Large intestine (tissue), 3 donors: ENCODE measurements around the gene NRF1. TPM values are rescaled to one million over a fixed set of nuclear protein-coding genes. Genes with fewer than 3 reads are reported as not detected.

Experiments
- DNase-seq, 2 donors: peaks; one replicate each; pipeline versions ENCODE4 v3.0.0 to v3.0.0-alpha.2; 2013
- H3K27ac ChIP-seq: one replicate; pipeline ENCODE4 v1.5.1; 2013; ENCODE audit warnings: low read length
- H3K27me3 ChIP-seq: 2 replicates; pipeline ENCODE4 v1.6.1; 2013; ENCODE audit warnings: low read length; ENCODE audit not compliant: control insufficient read depth, insufficient read depth
- H3K36me3 ChIP-seq: 2 replicates; pipeline ENCODE4 v1.6.1; 2013; ENCODE audit warnings: low read length; ENCODE audit not compliant: control insufficient read depth, insufficient read depth
- H3K4me1 ChIP-seq: one replicate; pipeline ENCODE4 v1.6.1; 2013; ENCODE audit warnings: low read length; ENCODE audit not compliant: control insufficient read depth, insufficient read depth
- H3K4me3 ChIP-seq: one replicate; pipeline ENCODE4 v1.5.1; 2013; ENCODE audit warnings: low read length
- H3K9me3 ChIP-seq: one replicate; pipeline ENCODE4 v1.6.1; 2013; ENCODE audit warnings: mild to moderate bottlenecking, low read depth, low read length, moderate library complexity; ENCODE audit not compliant: control insufficient read depth
- WGBS: methylation state at CpG from one replicate; pipeline ENCODE4 v1.1.5; 2013; ENCODE audit warnings: low lambda C conversion rate; ENCODE audit not compliant: insufficient coverage; 5-methylcytosine and 5-hydroxymethylcytosine counted together
- polyA plus RNA-seq: library from polyadenylated mRNA; unstranded; fragments of 120-200 nt; gene quantifications from one replicate; pipeline ENCODE4 v1.2.1, GENCODE V29; 2013

The NRF1 gene
- polyA plus RNA-seq, 1 donor = 17.4 TPM

DNA sequence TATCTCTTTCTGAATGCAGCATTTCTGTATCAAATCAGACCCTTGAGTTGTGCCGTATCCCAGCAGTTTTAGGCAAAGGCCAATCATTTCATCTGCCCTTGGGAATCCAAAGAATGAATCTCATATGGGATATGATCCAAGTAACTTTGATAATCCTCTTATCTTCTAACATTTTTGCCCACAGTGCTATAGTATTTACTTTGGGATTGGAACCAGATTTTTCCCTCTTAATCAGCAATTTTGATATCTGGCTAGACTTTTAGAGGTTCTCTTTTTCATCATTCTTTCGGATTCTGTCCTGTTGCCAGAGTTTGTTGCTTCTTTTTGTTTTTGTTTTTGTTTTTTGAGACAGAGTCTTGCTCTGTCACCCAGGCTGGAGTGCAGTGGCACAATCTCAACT, 118.0 kb downstream of the NRF1 start:
- H3K4me1 ChIP-seq = peaks cover 3% of the 10 kb centered on the region
- H3K4me3 ChIP-seq = no peak overlapping the region
- DNase-seq = no peak
- H3K36me3 ChIP-seq = peaks cover 50% of the 10 kb centered on the region
- H3K27ac ChIP-seq = no peak overlapping the region
- H3K9me3 ChIP-seq = no peaks in the 10 kb centered on the region
- WGBS = 100% methylated on average over 1 of the region's 2 CpGs
- H3K27me3 ChIP-seq = no peaks in the 10 kb centered on the region

DNA sequence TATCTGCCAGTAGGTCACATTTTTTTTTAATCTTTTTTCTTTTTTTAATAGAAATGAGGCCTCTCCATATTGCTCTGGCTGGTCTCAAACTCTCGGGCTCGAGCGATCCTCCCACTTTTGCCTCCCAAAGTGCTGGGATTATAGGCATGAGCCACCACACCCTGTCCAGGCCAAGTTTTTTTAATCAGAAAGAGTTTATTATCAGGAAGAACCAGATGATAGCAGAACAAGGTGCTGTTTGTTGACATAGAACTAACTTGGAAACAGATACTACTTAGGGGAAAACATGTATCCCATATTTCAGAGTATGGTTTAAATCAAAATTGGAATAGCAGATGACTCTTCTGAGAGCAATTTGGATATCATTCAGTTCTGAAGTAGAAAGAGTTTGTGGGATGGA, 118.6 kb downstream of the NRF1 start:
- H3K27ac ChIP-seq = no peak overlapping the region
- no peak for DNase-seq
- H3K4me3 ChIP-seq = no peak overlapping the region
- H3K27me3 ChIP-seq = no peaks in the 10 kb centered on the region
- H3K4me1 ChIP-seq = peaks cover 3% of the 10 kb centered on the region
- WGBS = no CpG with 5 or more reads among the region's 3 CpGs
- H3K9me3 ChIP-seq = no peaks in the 10 kb centered on the region
- H3K36me3 ChIP-seq = peaks cover 56% of the 10 kb centered on the region

DNA sequence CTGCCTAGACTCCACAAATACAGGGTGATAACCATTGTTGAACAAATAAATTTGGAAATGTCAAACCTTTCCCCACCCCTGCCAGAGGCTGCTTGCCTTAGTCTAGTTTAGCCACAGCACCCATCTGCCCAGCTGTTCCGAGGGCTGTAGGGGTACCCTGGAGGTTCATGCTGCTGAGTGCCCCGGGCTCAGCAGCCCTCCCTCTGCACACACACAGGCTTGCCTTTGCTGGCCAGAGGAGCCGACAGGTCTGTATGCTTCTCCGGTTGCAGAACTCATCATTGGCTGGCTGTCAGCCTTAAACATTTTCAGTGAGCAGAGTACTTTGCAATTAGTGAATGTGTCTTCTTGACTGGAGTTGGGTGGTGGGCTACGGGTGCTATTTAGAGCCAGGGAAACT, 122.9 kb downstream of the NRF1 start:
- 100% methylated on average over 1 of the region's 5 CpGs for WGBS
- H3K36me3 ChIP-seq = peaks cover 44% of the 10 kb centered on the region
- no peak overlapping the region for H3K27ac ChIP-seq
- H3K4me3 ChIP-seq = no peak overlapping the region
- H3K4me1 ChIP-seq = no peaks in the 10 kb centered on the region
- no peak for DNase-seq
- no peaks in the 10 kb centered on the region for H3K27me3 ChIP-seq
- H3K9me3 ChIP-seq = no peaks in the 10 kb centered on the region

GRCh38 chr7:129739427-129739826, 127.9 kb downstream of the NRF1 start:
- peaks cover 48% of the 10 kb centered on the region for H3K36me3 ChIP-seq
- H3K27ac ChIP-seq = no peak overlapping the region
- H3K27me3 ChIP-seq = no peaks in the 10 kb centered on the region
- H3K4me3 ChIP-seq = no peak overlapping the region
- WGBS = no CpG with 5 or more reads among the region's 4 CpGs
- H3K4me1 ChIP-seq = peaks cover 3% of the 10 kb centered on the region
- DNase-seq = peak; percentile 45 to 54
- no peaks in the 10 kb centered on the region for H3K9me3 ChIP-seq

GRCh38 chr7:129740574-129741410, 129.3 kb downstream of the NRF1 start:
- no peak overlapping the region for H3K27ac ChIP-seq
- no CpG with 5 or more reads among the region's 10 CpGs for WGBS
- H3K9me3 ChIP-seq = no peaks in the 10 kb centered on the region
- H3K4me3 ChIP-seq = no peak overlapping the region
- DNase-seq = no peak
- H3K27me3 ChIP-seq = no peaks in the 10 kb centered on the region
- peaks cover 44% of the 10 kb centered on the region for H3K36me3 ChIP-seq
- peaks cover 3% of the 10 kb centered on the region for H3K4me1 ChIP-seq

- no peak for DNase-seq
- Histone ChIP-seq H3K27ac (no peak overlapping the region), H3K27me3 (no peaks in the 10 kb centered on the region), H3K36me3 (peaks cover 46% of the 10 kb centered on the region), H3K9me3 (no peaks in the 10 kb centered on the region), H3K4me1 (peaks cover 3% of the 10 kb centered on the region), H3K4me3 (no peak overlapping the region)
- WGBS = no CpG with 5 or more reads among the region's 2 CpGs
Measured at GRCh38 chr7:129741743-129742213, 130.3 kb downstream of the NRF1 start.

- no peak overlapping the region for H3K4me3 ChIP-seq
- peaks cover 47% of the 10 kb centered on the region for H3K36me3 ChIP-seq
- no peak for DNase-seq
- H3K27me3 ChIP-seq = no peaks in the 10 kb centered on the region
- no peaks in the 10 kb centered on the region for H3K9me3 ChIP-seq
- no peak overlapping the region for H3K27ac ChIP-seq
- peaks cover 3% of the 10 kb centered on the region for H3K4me1 ChIP-seq
- WGBS = no CpG with 5 or more reads among the region's 5 CpGs
Measured at GRCh38 chr7:129742256-129742655, 130.7 kb downstream of the NRF1 start.

DNA sequence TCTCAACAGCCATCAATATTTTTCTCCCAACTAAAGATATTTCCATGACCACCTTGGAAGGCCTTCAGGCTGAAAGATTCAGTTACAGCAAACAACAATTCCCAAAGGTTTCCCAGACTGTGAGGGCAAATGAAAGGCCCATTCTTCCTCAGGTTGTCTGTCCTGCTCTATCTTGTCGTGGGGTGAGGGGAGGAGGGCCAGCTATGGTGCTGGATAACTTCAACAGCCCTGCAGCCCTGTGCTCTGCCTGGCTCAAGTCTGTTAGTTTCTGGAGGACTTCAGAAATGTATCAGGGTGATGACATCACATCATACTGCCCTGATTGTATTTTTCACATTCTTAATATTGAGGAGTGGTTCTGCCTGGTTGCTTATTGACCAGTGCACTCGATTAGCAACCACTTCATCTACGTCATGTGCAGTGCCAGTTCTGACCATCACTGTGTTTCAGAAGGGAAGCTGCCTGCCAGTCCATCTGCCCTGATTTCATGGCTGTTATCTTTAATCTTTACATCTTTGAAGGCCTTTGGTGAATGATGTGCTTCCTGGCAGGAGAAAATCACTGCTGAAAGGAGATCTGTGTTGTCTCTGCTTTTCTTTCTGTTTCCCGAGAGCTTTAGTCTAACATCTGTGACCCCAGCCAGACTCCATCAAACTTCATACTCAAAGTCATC, 135.5 kb downstream of the NRF1 start:
- H3K36me3 ChIP-seq = peaks cover 46% of the 10 kb centered on the region
- H3K4me3 ChIP-seq = no peak overlapping the region
- H3K9me3 ChIP-seq = no peaks in the 10 kb centered on the region
- no peaks in the 10 kb centered on the region for H3K27me3 ChIP-seq
- no peaks in the 10 kb centered on the region for H3K4me1 ChIP-seq
- 80% methylated on average over 1 of the region's 4 CpGs for WGBS
- no peak overlapping the region for H3K27ac ChIP-seq
- DNase-seq = no peak

- WGBS = no CpG with 5 or more reads among the region's 4 CpGs
- Histone ChIP-seq H3K36me3 (peaks cover 37% of the 10 kb centered on the region), H3K9me3 (no peaks in the 10 kb centered on the region)
Measured at GRCh38 chr7:129748356-129749109, 137.0 kb downstream of the NRF1 start.

DNA sequence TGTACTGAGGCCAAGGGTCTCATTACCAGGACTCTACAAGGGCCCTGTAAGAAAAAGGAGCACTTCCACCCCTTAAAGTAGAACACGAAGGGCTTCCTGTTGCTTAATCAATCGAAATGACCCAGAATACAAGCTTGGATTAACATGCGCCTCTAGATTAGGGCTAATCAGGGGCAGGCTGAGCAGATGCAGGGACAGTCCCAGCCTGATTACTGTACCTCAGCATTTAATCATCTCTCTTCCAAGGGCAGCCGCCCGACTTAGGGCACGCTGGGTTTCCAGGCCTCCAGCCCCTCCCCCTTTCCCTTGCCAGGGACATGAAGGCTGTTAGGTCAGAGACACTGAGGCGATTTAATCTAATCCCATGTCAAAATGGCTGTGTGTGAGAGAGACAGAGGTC, 138.6 kb downstream of the NRF1 start:
- H3K27me3 ChIP-seq = no peaks in the 10 kb centered on the region
- H3K36me3 ChIP-seq = peaks cover 28% of the 10 kb centered on the region
- no CpG with 5 or more reads among the region's 7 CpGs for WGBS
- H3K4me1 ChIP-seq = no peaks in the 10 kb centered on the region
- H3K9me3 ChIP-seq = no peaks in the 10 kb centered on the region
- no peak overlapping the region for H3K27ac ChIP-seq
- no peak for DNase-seq
- H3K4me3 ChIP-seq = no peak overlapping the region

More at GRCh38 chr7:129748356-129749109, 137.0 kb downstream of the NRF1 start:
- Histone ChIP-seq H3K27ac (no peak overlapping the region), H3K4me1 (no peaks in the 10 kb centered on the region), H3K4me3 (no peak overlapping the region), H3K27me3 (no peaks in the 10 kb centered on the region)
- DNase-seq = no peak
